ENCODE measurements around the gene DNAH1.

The DNAH1 gene

GRCh38 chr3:52291508-52292181 is 24.5 kb upstream of the DNAH1 start:
- DNase-seq = peak; percentile 20

DNA sequence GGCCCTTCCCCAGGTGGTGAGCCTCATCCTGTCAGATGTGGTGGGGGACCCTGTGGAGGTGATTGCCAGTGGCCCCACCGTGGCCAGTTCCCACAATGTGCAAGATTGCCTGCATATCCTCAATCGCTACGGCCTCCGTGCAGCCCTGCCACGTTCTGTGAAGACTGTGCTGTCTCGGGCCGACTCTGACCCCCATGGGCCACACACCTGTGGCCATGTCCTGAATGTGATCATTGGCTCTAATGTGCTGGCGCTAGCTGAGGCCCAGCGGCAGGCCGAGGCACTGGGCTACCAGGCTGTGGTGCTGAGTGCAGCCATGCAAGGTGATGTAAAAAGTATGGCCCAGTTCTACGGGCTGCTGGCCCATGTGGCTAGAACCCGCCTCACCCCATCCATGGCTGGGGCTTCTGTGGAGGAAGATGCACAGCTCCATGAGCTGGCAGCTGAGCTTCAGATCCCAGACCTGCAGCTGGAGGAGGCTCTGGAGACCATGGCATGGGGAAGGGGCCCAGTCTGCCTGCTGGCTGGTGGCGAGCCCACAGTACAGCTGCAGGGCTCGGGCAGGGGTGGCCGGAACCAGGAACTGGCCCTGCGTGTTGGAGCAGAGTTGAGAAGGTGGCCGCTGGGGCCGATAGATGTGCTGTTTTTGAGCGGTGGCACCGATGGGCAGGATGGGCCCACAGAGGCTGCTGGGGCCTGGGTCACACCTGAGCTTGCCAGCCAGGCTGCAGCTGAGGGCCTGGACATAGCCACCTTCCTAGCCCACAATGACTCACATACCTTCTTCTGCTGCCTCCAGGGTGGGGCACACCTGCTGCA is 23.7 kb upstream of the DNAH1 start:
- no peak for DNase-seq

- DNase-seq = no peak
Measured at GRCh38 chr3:52293491-52294319, 22.4 kb upstream of the DNAH1 start.

GRCh38 chr3:52294320-52295150 is 21.6 kb upstream of the DNAH1 start:
- DNase-seq = no peak

GRCh38 chr3:52295671-52296208 is 20.4 kb upstream of the DNAH1 start:
- no peak for DNase-seq

DNA sequence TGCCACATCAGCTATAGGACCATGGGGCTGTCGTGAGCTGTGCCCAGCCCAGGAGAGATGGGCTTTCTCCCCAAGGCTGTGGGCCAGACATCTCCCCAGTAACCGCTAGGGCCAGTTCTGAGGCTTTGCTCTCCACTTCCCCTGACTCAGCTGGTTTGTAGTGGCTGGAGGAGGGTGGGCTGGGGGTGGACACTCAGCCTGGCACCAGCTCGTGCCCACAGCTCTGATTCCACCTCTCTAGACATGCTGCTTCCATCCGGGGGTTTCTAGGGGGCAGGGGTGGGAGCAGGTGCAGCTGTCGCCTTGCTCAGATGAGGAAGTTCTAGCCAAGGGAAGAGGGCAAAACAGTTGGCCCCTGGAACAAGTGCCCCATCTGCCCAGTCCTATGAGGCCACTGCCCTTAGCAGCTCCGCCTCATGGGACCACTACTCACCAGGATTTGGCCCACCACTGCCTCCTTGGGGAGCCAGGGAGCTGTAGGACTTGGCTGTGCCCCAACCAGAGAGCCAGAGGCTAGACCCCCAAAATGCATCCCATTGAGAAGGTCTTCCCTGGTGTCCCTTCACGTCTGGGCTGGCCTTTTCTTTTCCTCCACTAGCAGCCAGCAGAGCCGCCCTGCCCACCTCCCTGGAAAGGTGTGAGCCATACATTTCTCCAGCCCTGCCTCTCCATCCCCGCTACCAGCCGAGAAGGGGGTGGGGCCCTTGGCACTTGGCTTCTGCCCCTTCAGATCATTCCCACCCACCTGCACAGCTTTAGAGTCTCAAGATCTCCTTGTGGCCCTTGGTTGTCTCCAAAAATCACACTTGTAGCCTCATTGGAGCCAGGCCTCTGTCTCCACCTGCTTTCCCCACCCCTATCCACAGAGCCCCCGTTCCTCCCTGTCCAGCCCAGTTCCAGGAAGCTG is 18.6 kb upstream of the DNAH1 start:
- DNase-seq = no peak

DNA sequence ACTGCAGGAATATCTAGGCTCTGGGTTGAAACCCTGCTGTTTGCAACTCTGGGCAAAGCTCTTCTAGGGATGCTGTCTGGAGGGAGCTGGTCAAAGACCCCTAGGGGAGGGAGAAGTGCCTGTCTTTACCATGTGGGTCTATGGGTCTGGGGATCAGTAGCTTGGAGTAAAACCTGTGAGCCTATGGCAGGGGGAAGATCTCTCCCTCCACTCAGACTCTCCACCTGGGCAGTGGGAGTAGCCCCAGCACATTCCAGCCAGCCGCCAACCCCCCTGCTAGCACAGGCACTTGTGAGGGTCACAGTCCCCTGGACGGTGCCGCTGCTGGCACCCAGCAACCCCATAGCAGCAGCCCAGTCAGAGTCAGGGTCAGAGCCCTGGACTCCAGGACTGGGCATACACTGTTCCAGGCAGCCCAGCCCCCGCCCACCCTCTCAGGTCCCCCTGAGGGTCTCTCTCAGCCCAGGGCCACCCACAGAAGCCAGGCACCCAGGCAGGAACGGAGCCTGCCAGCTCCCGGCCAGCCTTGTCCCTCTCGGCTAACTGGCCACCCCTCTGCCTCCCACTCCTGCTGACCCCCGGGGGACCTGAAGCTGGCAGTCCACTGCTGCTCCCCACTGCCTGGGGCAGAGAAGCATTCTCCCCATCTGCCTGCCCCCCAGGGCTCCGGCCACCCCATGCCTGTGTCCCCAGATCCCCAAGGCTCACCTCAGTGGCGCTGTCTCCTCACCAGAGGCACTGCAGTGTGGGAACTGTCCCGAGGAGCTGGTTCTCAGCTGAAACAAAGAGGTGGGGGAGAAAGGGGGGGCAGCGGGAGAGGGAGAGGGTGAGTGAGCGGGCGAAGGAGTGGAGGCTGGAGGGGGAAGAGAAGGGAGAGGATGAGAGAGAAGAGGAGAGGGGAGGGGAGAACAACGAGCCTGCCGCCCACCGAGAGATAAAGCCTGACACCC is 17.7 kb upstream of the DNAH1 start:
- DNase-seq = peak; percentile 24

GRCh38 chr3:52299247-52299878 is 16.8 kb upstream of the DNAH1 start:
- DNase-seq = no peak

DNA sequence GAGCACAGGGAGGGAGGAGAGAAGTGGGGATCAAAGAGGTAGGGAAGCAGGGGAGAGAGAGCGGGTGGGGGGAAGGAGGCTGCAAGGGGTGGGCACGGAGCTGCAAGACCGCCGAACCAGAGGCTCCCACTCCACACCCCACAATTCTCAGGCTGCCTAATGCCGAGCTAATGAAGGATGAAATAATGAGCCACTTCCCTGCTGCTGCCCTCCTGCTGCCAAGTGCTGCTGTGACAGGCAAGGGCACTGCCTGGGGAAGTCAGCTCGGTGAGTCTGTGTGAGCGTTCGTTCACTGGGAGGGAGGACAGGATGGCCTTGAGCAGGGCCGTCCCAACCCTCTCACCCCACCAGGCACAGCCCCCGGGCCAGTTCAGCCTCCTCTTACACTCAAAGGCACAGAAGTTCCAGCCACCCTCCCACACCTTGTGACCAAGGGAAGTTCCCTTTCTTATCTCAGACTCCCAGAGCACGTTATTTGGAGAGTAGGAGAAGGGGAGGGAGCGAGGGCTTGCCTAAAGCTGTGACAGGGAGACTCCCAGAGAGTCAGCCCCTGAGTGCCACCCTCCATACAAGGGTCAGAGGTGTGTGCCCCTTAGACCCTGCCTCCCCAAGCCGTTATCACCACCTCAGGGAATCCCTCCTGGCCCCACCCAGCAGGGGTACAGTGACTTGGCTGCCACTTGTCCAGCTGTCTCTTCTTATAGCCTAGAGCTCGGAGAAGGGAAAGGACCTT is 16.1 kb upstream of the DNAH1 start:
- peak; percentile 43 for DNase-seq

DNA sequence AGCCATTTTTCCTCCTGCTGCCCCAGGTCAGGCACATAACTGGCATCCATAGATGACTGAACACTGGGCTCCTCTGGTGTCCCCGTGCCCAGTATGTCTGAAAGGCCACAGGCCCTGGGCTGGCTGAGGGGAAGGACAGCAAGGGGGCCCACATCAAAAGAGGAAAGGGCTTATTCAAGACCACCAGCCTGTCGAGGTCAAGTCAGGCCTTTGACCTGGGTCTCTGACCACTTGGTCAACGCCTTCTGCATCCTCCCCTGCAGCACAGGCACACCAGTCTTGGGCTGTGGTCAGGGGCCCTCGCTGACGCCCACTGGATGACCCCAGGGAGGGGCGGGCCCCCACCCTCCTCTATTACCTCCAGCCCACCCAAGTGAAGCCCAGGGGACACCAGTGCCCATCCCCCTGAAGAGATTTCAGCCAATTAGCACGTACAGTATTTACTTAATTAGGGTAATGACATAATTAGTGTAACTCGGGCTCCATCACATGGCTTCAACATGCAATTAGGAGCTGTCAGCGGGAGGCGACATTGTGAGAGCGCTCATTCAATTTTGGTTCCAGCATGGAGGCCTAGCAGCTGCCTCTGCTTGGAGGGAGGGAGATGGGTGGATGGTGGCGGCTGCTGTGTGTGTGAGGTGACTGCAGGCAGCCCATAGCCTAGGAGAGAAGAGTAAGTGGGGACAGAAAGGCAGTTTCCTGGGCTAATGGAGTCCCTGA is 13.5 kb upstream of the DNAH1 start:
- DNase-seq = no peak

DNA sequence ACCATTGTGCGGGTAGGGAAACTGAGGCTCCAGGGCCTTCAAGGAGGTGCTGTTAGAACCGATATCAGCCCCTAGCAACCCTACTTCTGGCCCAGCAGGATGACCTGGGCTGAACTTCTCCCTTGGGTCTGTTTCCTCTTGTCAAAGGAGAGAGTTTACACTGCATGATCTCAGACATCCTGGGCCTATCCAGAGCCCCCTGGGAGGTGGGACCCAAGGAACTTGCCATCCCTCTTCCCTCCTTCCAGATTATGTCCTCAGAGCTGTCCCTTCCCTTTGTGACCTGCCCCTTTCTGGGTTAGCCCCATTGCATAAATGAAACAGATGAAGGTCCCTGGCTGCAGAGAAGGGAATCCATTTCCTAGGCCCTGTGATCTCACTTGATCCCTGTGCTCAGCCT is 12.3 kb upstream of the DNAH1 start:
- DNase-seq = no peak

GRCh38 chr3:52305926-52306325 is 10.2 kb upstream of the DNAH1 start:
- DNase-seq = no peak

DNA sequence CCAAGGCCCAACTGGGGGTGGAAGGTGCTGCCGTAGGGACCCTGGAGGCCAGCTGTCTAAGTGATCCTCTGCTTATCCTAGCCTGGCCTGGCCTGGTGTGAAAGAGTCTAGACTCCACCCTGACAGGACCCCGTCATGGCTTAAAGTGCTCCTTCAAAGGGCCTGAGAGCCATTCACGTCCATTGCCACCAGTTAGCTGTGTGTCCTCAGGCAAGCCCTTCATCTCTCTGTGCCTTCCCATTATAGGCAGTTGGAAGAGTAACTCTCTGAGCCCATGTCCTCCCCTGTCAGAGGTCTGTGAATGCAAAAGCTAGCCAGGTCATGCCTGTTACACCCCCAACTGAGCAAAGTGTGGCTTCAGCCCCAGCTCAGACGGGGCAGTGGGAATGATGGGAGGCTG is 9.1 kb upstream of the DNAH1 start:
- no peak for DNase-seq

GRCh38 chr3:52308308-52308707 is 7.8 kb upstream of the DNAH1 start:
- no peak for DNase-seq

DNA sequence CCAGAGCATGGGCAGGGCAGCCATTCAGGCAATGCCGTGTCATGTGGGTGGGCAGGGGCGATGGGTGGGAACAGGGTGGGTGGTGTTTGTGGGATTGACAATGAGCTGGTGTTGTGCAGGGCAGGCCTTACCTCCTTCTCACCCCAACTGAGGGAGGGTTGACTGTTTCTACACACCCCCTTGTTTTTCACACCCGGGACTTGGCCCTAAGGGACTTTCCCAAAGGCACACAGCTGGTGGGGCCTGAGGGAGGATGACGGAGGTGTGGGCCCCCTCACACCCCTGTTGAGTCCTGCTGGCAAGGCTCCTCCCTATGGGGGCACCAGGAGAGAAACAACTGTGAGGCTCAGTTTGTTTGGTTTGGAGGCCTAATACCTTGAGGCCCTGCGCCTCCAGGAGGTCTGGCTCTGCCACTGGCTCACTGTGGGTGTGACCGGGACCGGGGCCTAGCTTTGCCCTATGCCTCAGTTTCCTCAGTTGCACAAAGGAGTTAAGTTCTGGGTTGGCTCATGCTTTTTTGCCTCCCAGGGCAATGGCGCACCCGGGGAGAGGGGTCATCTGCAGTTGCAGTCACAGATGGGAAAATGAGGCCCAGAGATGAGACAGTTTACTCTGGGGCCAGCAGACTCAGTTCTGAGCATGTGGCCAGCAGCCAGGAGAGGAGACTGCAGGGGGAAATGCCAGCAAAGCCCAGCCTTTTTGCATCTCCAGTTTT is 5.1 kb upstream of the DNAH1 start:
- DNase-seq = no peak

DNA sequence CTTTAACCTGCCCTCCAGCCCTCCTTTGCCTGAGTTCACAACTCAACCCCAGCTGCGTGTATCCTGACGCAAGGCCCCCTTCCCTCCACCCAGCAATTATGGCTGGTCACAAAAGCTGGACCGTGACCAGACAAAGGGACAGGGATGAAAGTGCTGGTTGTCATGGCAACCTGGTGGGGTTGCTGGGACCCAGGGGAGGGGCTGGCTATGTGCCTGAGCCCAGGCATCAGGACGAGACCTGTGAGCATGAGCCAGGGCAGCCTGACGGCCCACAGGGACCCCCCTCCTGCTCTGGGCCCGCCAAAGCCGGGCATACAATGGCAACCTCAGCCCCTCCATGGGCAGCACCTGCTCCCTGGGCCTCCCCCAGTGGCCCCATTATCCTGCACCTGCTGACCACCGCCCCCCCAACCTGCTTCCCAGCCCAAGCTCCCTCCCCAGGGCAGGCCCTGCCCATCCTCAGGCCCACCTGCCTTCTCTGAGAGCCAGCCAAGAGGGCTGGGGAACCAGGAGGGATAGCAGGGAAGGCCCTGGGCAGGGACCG is 4.5 kb upstream of the DNAH1 start:
- no peak for DNase-seq

DNA sequence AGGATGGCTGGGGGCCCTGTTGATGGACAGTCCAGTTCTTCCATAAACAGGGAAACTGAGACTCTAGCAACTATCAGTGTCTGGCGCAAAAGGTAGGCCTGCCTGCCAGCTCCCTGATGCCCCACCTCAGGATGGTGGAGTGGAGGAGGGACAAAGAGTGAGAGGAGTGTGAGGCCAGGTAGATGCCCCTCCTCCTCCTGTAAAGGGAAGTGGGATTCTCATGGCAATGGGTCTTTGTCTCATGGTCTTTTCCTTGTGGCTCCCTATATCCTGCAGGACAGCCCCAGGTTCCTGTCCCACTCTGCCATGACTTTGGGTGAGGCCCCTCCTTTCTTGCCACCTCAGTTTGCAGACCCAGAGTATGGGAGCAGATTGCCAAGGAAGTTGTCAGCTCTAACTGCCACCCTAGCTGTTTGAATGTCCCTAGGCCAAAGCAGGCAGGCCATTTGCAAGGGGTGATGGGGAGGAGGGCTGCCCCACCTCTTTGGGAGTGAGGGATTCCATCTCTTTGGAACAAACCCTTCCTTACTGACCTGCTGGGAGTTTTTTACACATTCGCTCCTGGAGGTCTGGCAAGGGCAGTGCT is 2.8 kb upstream of the DNAH1 start:
- no peak for DNase-seq
